Effector CD4-positive, alpha-beta T cell (primary cell): ENCODE data around the gene ANKFN1.

Experiments used
- DNase-seq: peaks from one replicate; pipeline ENCODE4 v3.0.0-alpha.2; 2020

Gene ANKFN1

DNA sequence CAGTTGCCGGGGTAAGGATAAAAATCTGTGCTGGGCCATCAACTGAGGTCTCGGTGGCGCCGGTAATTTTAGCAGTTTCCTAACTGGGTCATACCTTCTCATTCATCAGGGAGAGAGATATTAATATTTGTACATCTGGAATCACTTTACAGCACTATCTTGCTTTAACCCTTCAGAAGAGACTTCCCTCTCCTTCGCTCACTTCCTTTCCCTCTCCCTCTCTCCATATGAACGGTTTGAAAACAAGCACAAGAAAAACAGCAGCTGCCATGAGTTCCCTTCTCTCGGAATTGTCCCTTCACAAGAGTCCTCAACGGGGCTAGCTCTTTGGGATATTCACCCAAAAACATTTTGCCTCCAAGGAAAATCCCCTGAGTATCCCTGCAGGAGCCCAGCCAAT is 295.9 kb downstream of the ANKFN1 start:
- no peak for DNase-seq

DNA sequence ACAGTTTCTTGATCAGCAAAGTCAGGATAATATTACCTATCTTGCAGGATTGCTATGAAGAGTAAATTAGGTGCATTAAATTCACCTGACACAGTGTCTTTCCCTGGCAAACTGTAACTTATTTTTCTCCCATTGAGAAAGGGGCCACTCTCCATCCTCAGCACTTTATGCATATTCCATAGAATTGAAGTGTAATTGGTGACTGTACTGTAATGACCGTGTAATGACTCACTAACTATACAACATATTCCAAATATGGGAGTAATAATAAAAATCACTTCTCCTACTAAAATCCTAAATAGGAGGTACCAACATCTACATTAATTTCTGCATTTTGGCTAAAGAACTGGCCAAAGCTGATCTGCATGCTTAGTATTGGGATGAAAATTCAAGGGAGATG is 298.4 kb downstream of the ANKFN1 start:
- DNase-seq = no peak

DNA sequence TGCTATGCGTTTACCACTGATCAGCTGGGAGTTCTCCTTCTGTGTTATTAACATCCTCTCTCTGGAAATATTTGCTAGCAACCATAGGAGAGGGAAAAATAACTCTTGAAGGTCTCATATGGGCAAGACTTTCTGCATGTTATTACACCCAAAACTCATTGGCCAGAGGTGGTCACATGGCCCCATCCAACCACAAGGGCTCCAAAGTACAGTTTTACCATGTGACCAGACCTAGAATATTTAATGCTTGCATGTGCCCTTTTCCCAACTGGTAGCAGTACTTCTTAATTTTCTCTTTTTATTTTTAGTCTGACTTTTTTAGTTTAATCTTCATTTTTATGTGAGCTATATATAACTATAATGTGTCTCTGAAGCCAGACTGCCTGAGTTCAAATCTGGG is 299.2 kb downstream of the ANKFN1 start:
- no peak for DNase-seq

DNA sequence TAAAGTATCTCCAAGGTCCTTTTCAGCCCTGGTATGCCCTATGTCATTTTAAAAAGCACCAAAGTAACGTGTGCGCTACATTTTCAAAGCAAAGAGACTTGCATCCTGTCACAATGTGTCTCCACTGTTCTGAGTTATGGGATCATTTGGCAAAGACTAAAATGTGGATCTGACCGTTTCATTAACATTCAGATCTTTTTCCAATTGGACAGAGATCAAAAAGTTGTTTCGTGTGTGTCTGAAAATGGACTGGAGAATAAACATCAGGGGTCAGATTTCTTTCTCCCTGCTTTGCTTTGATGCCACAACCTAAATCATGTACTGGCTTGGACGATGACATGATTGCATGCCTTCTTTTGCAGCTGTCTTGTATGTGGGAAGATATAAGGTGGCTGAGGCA is 304.2 kb downstream of the ANKFN1 start:
- no peak for DNase-seq

DNA sequence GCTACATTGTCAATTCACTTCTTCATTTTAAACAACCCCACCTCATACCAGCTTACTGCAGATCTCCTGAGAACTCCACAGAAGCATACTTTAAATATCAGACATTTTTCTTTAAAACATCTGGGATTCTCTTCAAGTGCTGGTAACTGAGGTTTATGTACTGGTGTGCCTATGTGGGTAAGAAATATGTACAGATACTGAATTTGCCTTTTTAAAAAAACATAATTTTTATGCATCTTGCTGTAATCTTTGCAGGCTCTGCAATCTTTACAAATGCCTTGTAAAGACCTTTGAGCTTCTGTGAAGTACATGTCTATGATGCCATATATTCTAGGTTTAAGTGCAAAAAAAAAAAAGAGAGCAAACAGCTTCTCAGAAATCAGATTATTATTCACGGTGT is 312.6 kb downstream of the ANKFN1 start:
- no peak for DNase-seq

DNA sequence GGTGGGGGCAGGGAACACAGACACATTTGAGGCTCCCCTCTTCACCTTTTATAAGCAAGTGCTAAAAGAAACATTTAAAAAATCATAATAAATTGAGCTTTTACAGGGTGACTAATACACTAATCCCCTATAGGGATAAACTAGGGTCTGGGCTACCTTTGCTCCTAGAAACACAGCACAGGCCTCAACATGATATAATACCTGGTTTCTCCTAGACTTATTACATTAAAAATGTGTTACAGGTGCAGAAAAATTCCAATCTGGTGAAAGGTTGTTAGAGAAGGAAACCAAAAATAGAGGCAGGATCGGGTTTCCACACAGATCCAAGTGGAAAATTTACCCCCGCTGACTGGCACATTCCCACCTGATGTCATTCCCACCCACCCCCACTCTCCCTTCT is 315.6 kb downstream of the ANKFN1 start:
- DNase-seq = no peak

DNA sequence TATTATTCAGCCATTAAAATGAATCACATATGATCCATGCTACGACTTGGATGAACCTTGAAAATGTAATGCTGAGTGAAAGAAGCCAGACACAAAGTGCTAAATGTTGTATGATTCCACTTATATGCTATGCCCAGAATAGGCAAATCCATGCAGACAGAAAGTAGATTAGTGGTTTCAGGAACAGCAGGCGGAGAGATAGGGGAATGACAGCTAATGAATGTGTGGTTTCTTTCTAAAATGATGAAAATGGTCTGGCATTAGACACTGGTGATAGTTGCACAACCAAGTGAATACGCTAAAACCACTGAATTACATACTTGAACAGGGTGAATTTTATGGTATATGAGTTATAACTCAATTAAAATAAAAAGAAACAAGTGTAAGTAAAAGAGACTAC is 318.4 kb downstream of the ANKFN1 start:
- no peak for DNase-seq

DNA sequence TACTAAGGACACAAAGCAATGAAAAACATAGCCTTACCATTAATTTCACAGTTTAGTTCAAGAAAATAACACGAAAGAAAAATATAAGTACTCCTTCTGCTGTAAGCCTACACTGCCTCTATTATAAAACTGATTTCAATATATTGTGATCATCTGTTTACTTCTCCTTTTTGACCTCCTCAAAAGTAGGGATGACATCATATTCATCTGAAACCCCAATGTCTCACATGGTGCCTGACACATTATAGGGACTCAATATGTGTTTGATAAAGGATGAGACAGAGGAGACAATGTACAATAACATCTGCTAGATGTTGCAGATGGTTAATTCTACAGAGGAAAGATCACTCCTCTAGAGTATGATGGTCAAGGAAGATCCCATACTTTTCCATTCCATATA is 321.8 kb downstream of the ANKFN1 start:
- no peak for DNase-seq

DNA sequence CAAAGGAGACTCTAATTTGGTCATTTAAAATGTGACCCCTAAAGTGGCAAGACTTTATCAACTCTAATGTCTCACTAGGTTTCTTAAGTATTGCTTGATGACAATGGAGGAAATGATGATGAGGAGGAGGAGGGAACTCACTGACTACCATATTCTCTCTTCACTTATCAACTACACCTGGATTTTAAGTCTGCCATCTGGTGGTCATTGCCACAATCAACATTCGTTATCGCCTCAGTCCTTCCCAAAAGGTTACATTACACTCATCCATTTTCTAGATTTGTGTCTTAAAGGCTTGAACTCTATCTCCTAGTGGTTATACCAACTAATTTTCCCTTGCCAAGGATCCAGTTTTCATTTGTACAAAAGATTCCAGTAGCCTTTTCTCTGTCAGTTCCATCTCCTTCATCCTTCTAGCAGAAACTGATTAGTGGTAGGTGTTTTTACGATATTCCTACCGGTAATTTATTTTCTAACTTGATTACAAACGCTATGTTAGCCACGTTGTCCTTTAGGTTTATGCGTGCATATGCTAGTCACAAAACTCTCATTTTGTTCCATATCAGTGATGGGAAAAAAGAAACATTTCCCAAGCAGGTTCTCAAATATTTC is 325.7 kb downstream of the ANKFN1 start:
- no peak for DNase-seq

DNA sequence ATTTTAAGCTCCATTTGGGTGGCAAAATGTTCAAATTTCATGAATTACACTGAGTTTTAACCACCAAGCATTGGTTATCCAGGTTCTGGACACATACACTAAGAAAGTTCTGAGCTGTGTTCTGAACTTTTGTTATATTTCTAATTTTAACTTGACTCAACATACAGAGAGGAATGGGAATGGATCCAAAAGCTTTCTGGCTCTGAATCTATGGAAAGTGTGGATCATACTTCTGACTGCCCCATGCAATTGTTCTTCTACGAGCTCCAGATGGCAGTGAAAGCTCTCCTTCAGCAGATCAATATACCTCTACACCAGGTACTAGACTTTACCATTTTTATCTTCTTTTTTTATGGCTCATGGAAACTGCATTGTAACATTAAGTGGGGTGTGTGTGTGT is 327.2 kb downstream of the ANKFN1 start:
- no peak for DNase-seq

DNA sequence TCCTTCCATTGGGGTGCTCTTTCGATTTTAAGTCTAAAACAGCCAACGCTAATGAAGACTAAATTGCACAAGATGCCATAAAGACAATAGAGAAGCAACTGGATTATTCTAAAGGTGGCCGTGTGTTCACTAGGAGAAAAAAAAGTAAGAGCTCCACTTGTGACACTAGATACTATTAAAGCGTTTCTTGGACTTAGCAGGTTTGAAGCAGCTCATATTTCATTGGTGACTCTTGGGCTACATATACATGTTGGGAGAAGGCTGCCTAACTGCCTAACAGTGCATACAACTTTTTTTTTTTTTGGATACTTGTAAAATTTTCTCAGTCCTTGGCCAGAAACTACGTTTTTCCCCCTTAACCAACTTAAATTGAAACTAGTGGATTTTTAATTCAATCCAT is 328.4 kb downstream of the ANKFN1 start:
- no peak for DNase-seq

DNA sequence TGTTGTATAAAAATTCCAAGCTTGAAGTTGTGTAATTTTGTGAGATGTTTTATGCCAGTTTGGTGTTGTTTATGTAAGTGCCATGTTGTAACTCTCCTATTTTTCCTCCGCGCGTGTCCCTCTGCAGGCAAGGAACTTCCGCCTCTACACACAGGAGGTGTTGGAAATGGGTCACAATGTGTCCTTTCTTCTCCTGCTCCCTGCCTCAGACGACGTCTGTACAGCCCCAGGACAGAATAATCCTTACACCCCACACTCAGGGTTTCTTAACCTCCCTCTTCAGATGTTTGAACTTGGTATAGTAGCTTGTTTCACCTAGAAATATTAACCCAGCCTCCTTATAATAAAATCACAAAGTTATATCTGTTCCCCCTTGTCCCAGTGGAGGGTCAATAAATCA is 329.0 kb downstream of the ANKFN1 start:
- DNase-seq = no peak

DNA sequence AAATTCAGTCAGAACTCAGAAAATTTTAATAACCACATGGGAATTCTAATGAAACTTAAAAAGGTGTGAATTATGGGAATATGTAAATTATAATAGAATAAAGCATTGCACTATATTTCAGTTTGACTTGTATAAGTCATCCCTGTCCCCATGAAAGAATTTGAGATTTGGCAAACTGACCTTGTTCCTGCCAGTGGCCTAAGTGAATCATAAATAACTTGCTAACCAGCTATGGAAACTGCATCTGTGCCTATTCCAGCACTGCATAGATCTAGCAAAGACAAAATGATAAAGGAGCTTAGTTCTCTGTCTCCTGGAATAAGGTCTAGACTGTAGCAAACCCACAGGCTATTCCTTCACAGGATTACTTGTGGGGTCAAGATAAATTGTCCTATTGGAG is 333.5 kb downstream of the ANKFN1 start:
- DNase-seq = no peak

DNA sequence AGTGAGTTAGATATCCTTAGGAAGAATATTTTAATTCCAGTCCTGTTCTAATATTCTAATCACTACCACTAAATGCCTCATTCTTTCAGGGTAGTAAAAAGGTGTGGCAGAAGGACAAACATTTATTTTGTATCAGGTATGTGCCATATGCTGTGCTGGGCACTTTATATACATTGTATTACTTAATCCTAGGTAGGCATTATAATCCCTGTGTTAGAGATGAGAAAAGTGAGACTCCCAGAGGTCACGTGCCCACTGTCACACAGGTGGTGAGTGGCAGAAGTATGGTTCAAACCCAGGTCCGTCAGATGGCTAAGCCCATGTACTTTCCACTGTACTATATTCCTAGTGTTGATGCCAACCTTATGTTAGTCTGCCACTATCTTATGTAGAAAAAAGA is 335.5 kb downstream of the ANKFN1 start:
- DNase-seq = no peak

DNA sequence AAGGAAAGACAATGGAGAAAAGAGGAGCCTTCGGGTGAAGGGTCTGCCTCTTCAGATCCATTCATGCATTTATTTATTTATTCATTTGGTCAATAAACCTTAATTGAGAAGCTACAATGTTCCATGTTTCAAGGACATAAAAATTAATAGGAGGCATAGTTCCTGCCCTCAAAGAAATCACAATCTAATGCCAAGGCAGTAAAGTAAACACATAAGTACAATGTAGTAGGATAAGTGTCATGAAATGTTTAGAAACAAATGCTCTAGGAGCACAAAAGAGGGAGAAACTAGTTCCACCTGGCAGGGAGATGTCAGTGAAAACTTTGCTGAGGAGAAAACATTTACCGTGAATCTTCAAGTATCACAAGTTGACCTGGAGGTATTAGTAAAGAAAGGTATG is 336.7 kb downstream of the ANKFN1 start:
- no peak for DNase-seq

DNA sequence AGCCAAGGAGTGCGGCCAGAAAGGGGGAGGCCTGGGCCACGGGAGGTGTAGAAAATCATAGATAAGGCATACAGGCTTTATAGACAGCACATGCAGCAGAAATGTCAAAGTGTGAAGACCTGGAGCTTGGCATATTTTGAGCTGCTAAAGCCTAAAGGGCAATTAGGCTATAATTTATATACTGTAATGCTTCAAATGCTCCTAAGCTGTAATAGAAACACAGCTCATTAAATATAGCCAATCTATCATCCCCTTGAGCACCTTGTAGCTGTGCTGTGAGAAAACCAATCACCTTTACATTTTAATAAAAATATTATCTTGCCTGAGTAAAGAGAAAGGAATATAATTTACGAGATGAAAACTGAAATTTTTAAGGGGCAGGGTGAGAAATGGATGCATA is 342.3 kb downstream of the ANKFN1 start:
- no peak for DNase-seq

DNA sequence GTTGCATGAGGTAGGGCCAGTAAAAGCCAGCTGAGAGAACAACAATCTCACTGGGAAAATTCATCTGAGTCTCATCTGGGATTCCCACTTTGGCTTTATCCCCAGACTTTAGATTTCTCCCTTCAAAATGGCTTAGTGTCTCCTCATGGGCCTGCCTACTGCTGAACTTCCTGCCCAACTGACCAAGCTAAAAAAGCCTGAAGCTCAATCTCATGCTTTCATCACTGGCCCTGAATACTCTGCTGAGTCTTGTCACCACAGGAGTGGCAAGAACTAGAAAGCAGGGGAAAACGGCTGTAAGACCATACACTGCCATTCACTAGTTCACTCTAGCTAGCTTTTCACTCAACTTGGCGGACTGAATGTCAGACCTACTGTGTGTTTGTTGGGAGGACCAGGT is 343.9 kb downstream of the ANKFN1 start:
- DNase-seq = no peak

DNA sequence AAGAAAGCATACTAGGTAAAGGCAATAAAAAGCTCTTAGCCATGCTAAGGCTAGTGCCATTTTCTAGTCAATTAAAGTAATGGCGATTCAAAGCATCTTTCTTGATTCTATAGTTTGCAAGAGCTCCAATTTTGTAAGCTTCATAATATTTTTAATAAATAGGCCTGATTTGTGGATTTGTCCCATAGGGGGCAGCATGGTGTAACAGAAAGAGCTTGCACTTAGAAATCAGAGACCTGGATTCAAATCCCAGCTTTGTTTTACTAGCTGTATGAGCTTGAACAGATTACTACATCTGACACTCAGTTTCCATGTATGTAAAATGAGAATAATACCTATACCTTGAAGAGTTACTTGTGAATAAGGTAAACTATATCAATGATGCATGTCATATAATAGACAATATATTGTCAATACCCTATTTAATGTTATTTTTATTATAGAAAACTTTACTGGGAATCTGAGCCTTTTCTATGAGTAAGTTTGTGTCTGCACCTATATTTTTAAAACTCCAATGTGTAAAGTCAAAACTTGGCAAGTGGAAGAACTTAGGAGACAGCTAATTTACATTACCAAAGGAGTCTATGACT is 346.6 kb downstream of the ANKFN1 start:
- DNase-seq = no peak

DNA sequence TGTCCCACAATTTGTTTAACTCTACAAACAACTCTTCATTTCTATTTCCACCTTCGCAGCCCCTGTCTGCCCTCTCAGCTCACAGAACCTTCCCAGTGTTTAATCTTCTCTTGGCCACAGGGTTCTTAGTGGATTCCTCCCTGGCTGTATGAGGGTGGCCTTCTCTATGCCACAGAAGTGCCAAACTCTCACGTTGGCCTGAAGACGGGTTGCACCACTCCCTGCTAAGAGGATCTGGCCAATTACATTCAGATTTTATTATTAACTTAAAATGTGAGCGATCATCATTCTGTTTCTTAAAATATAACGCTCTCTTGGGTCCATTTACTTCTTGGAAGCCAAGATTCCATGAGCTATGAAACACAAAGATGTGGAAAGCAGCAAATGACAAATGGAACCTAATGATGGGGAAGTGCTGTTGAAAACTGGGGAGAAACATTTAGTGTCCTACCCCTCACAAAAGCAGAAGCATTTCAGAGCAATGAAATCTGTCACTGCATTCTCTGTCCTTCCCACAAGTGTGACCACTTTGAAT is 348.9 kb downstream of the ANKFN1 start:
- no peak for DNase-seq

DNA sequence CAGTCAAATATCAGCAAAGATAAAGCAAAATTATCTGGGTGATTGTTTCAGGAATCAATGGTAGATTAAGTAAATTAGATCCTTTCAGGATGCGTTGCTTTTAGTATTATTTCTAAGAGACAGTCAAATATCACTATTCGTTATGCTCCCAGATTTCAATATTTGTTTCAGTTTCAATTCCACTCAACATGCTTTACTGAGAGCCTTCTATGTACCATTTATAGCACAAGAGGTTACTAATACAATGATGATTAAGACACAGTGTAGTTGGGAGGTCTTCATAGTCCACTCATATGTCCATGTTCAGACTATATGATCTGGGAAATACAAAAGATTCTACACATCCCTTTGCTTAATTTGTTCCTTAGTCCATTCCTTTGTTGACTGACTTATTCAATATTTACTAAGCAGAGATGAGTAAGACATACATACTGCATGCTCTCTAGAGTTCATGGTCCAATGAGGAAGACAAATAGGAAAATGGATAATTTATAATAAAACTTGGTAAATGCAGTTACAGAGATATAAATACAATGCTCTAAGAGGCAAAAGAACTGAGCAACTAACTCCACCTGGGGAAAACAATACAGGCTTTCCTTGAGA is 352.0 kb downstream of the ANKFN1 start:
- DNase-seq = no peak

DNA sequence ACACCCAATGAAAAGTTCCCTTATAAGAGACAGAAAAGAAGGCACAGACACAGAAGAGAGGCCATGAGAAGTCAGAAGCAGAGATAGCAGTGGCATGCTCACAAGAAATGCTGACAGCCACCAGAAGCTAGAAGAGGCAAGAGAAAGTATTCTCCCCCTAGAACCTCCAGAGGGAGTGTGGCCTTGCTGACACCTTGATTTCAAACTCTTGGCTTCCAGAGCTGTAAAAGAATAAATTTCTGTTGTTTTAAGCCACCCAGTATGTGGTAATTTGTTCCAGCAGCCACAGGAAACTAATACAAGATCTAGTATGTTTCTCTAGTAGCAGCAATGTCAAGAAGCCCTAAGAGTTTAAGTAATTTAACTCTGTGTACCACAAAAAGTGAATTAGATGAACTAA is 353.1 kb downstream of the ANKFN1 start:
- no peak for DNase-seq

DNA sequence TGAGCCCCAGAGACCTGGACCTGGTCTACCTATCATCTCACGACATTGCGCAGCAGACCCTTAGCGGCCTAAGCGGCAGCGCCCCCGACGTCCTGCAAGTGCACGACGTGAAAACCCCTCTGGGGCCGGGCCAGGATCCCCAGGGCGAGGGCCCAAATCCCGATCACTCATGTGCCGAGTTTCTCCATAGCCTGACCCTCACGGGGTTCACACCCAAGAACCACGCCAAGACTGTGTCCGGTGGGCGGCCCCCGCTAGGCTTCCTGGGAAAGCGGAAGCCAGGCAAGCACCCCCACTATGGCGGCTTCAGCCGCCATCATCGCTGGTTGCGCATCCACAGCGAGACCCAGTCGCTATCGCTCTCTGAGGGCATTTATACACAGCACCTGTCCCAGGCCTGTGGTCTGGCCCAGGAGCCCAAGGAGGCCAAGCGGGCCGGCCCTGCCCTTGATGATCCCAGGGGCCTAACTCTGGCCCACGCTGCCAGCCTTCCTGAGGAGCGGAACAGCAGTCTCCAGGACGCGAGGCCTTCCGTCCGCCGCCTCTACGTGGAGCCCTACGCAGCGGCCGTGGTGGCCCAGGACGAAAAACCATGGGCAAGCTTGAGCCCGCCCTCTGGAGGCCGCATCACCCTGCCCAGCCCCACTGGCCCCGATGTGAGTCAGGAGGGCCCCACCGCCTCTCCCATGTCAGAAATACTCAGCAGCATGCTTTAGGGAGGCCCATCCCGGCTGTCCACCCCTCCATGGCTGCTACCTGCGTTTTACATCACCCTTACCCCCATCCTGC is 357.5 kb downstream of the ANKFN1 start:
- no peak for DNase-seq

DNA sequence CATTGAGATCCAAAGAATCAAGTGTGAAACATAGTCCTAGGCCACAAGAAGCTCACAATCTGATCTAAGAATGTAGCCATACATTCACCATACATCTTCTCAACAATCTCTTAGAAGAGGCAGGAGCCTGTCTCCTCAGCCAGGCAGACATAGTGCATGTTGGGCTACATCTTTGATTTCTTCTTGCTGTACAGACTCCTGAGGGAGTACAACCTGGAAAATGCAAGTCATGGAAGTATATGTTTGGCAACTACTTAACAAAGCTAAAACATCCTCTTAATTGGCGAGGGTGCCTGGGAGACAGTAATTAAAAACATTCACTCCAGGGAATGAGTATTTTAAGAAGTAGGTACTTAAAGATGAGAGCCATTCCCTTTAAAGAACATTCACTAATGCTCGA is 361.0 kb downstream of the ANKFN1 start:
- DNase-seq = no peak

DNA sequence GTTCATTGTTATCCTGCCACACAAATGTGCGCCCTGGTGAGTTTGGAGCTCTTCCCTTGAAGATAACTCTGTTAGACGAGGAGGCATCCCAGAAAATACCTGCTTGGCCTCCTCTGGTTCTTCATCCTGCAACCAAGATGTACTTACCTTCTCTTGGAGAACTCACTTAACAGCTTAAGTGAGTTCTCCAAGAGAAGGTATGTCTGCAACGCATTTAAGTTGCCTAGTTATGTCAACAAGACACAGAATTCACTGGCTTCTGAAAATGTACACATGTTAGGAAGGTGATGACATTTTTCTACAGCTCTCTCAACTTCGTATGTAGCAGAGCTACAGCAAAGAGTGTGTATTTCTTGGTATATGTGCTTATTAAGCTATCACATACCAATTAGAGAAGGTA is 361.6 kb downstream of the ANKFN1 start:
- no peak for DNase-seq
